ENCODE data around the gene PIK3R5.
"Not testable (repeated sequence)": the region's sequence is repeated elsewhere in the genome, so short reads cannot be mapped to it uniquely, and the experiment has no call there.

Gene PIK3R5

DNA sequence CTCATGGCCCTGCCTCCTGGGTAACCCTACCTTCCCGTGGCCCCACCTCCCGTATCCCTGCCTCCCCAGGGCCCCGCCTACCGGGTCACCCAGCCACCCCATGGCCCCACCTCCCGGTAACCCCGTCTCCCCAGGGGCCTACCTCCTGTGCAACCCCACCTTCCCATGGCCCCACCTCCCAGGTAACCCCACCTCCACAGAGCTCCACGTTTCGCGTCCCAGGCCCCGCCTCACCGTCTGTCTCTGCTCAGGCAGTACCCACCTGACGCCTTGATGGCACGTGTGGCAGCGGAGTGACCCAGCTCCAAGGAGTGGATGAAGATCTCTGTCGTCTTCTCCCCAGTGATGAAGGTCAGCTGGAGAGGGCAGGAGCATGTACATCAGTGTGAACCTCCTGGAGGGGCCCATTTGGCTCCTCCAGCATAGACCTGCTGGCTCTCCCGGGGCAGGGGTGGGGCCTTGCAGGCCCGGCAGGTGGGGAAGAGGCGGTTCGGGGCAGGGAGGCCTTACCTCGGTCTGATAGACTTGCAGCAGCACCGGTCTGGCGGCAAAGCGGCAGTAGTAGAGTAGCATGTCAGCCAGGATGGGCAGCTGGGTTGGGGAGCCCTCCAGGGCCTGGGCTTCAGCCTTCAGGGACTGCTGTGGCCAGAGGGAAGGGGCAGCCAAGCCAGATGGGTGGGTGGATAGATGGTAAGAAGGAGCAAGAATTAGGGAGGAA lies 79.4 kb downstream of the PIK3R5 start:
- TF ChIP-seq, protein P1, sequence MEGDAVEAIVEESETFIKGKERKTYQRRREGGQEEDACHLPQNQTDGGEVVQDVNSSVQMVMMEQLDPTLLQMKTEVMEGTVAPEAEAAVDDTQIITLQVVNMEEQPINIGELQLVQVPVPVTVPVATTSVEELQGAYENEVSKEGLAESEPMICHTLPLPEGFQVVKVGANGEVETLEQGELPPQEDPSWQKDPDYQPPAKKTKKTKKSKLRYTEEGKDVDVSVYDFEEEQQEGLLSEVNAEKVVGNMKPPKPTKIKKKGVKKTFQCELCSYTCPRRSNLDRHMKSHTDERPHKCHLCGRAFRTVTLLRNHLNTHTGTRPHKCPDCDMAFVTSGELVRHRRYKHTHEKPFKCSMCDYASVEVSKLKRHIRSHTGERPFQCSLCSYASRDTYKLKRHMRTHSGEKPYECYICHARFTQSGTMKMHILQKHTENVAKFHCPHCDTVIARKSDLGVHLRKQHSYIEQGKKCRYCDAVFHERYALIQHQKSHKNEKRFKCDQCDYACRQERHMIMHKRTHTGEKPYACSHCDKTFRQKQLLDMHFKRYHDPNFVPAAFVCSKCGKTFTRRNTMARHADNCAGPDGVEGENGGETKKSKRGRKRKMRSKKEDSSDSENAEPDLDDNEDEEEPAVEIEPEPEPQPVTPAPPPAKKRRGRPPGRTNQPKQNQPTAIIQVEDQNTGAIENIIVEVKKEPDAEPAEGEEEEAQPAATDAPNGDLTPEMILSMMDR (IDR thresholded peaks at IDR 0.05; ENCODE audit: low read depth, low read length, missing control alignments) = no peak
- no peak for DNase-seq (ENCODE audit: low read depth)
- in situ Hi-C loops (cut with HindIII; ENCODE audit: low sequenced_read_pairs) = no loop called here
- H3K4me3 ChIP-seq (ENCODE audit: low read depth, low read length) = no peak overlapping the region

GRCh38 chr17:8885163-8885966 lies 80.1 kb downstream of the PIK3R5 start:
- in situ Hi-C loops (cut with HindIII; ENCODE audit: low sequenced_read_pairs); H3K4me3 ChIP-seq (ENCODE audit: low read depth, low read length); DNase-seq (ENCODE audit: low read depth): not testable (repeated sequence)

DNA sequence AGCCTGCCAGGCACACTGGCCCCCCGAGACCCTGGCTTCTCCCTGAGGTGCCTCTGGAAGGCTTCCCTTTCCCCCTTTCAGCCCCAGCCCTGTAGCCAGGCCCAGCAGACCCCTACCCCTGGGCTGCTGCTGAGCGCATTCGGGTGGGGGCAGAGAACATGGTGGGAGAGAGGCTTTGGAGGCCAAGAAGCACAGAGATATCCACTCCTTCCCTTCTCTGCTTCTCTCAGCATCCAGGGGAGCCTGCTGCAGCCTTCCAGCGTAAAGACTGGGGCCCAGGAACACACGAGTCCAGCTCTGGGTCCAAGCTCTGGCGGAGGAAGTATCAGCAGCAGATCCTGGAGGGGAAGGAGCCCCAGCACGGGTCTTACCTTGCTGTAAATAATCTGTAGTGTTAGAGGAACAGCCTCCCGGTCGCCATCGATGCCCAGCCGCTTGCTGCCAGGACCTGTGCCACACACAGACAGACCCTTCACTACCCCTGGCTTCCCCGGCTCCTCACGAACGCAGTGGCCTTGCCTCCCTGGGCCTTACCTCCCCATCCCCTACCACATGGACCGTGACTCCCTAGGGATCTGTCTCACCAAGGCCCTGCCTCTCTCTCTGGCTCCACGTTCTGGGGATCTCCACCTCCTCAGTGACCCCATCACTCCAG lies 81.0 kb downstream of the PIK3R5 start:
- TF ChIP-seq, protein P1 (IDR thresholded peaks at IDR 0.05; ENCODE audit: low read depth, low read length, missing control alignments) = no peak
- in situ Hi-C loops (cut with HindIII; ENCODE audit: low sequenced_read_pairs) = no loop called here
- DNase-seq (ENCODE audit: low read depth) = no peak
- H3K4me3 ChIP-seq (ENCODE audit: low read depth, low read length) = no peak overlapping the region

DNA sequence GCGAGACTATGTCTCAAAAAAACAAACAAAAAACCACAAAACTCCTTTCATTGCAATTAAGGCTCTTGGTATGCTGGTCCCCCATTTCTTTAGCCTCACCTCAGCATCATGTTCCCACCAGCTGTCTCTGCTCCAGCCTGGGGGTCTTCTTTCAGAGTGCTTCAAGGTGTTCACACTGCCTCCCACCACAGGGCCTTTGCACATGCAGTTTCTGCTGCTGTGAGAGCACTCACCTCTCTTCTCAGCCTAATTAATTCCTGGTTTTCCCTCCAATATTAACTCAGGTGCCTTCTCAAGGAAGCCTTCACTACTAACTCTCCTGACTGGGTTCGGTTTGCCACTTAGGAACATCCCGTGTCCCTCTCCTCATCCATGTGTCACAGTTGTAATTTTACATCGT lies 82.2 kb downstream of the PIK3R5 start:
- in situ Hi-C loops (cut with HindIII; ENCODE audit: low sequenced_read_pairs) = no loop called here
- no peak overlapping the region for H3K4me3 ChIP-seq (ENCODE audit: low read depth, low read length)
- DNase-seq (ENCODE audit: low read depth) = no peak
- TF ChIP-seq, protein P1 (IDR thresholded peaks at IDR 0.05; ENCODE audit: low read depth, low read length, missing control alignments) = no peak

DNA sequence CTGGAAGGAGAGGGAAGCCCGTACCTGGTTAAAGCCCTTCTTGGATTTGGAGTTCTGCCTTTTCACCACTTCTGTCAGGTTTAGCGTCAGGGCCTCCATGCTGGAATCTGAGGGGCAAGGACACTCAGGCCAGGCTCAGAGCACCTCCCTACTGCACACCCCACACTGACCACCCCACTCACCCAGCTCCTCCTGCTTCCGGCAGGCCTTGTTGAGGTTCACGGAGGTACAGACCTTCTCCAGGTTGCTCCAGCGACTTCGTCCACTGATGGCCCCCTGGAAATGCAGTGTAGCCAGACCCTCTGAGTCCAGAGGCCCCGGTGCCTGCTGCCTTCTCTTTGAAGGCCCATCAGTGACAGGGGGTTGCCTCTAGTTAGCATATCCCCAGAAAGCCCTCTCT lies 83.9 kb downstream of the PIK3R5 start:
- TF ChIP-seq, protein P1 (IDR thresholded peaks at IDR 0.05; ENCODE audit: low read depth, low read length, missing control alignments) = no peak

GRCh38 chr17:8880466-8880865 lies 85.0 kb downstream of the PIK3R5 start:
- no peak for DNase-seq (ENCODE audit: low read depth)
- in situ Hi-C loops (cut with HindIII; ENCODE audit: low sequenced_read_pairs) = no loop called here
- TF ChIP-seq, protein P1 (IDR thresholded peaks at IDR 0.05; ENCODE audit: low read depth, low read length, missing control alignments) = no peak
- H3K4me3 ChIP-seq (ENCODE audit: low read depth, low read length) = no peak overlapping the region

More for the DNA sequence above, 83.9 kb downstream of the PIK3R5 start:
- no peak for DNase-seq (ENCODE audit: low read depth)
- H3K4me3 ChIP-seq (ENCODE audit: low read depth, low read length) = no peak overlapping the region
- in situ Hi-C loops (cut with HindIII; ENCODE audit: low sequenced_read_pairs) = no loop called here

All from astrocyte of the cerebellum (primary cell).